Endothelial cell of umbilical vein (primary cell): Measurements from ENCODE around the gene DAD1. TPM values are rescaled to one million over a fixed set of nuclear protein-coding genes. Genes with fewer than 3 reads are reported as not detected.

Source experiments
- BruUV-seq: library from RNA; stranded (reverse); fragments of 400-500 nt; replicated peaks from 2 replicates; lab custom pipeline; 2021; lab: Mats Ljungman, UMichigan
- CTCF ChIA-PET: fragments of 300-600, 350-600 bp; sonication (Branson Sonifier 250); formaldehyde crosslinking; loops from one replicate; lab custom pipeline; 2021; ENCODE audit warnings: antibody characterized with exemption, inconsistent platforms; lab: Charles Lee
- POLR2A ChIA-PET: fragments of 300-600, 350-600 bp; sonication (Branson Sonifier 250); formaldehyde crosslinking; loops from one replicate; lab custom pipeline; 2021; ENCODE audit warnings: antibody characterized with exemption, inconsistent platforms; lab: Charles Lee
- DNase-seq: peaks from one replicate; pipeline ENCODE4 v3.0.0-alpha.2; 2011; ENCODE audit warnings: low read depth, low spot score
- FAIRE-seq: peaks from 2 replicates; lab custom pipeline; 2011; peaks lifted over from hg19 to GRCh38; lab: Jason Lieb, UNC
- H2AFZ ChIP-seq: 2 replicates; pipeline ENCODE4 v1.6.0; 2012; ENCODE audit warnings: low read depth, low read length, control low read depth, inconsistent platforms
- H3K27ac ChIP-seq: 2 replicates; pipeline ENCODE4 v1.5.1; 2011; ENCODE audit warnings: low read depth, mild to moderate bottlenecking, control low read depth, low read length, moderate library complexity; ENCODE audit not compliant: insufficient read depth
- H3K27me3 ChIP-seq, 2 experiments: 2 replicates each; pipeline versions ENCODE4 v1.6.0 to v1.6.1; 2011; ENCODE audit warnings: low read length in 2 of 2, mixed read lengths in 1 of 2; ENCODE audit not compliant: control insufficient read depth in 2 of 2, insufficient read depth in 2 of 2
- H3K36me3 ChIP-seq, 2 experiments: 2 replicates in 1 of 2; 3 replicates in 1 of 2; pipeline ENCODE4 v1.5.1; 2011; ENCODE audit warnings: low read length in 2 of 2, mild to moderate bottlenecking in 1 of 2, moderate library complexity in 1 of 2; ENCODE audit not compliant: control insufficient read depth in 2 of 2, insufficient read depth in 2 of 2; ENCODE audit errors: extremely low read depth in 1 of 2
- H3K4me1 ChIP-seq: 3 replicates; pipeline ENCODE4 v1.5.1; 2011; ENCODE audit warnings: mild to moderate bottlenecking, low read length; ENCODE audit not compliant: control insufficient read depth, insufficient read depth; ENCODE audit errors: extremely low read depth
- H3K4me2 ChIP-seq: 2 replicates; pipeline ENCODE4 v1.6.1; 2011; ENCODE audit warnings: low read length, control low read depth, mixed read lengths; ENCODE audit not compliant: insufficient read depth
- H3K4me3 ChIP-seq, 3 experiments: fragments of 200-600 bp in 1 of 3; sonication (generic), shearing (Covaris generic) in 1 of 3; replicated peaks in 1 of 3; 2 replicates each; pipeline ENCODE4 v1.5.1; 2011 to 2016; ENCODE audit warnings: control low read depth in 3 of 3, low read length in 3 of 3, mild to moderate bottlenecking in 2 of 3, inconsistent platforms in 1 of 3, low read depth in 1 of 3, moderate library complexity in 1 of 3; ENCODE audit not compliant: insufficient read depth in 1 of 3
- H3K79me2 ChIP-seq: 2 replicates; pipeline ENCODE4 v1.6.0; 2012; ENCODE audit warnings: low read length, inconsistent platforms; ENCODE audit not compliant: control insufficient read depth, insufficient read depth
- H3K9ac ChIP-seq: replicated peaks from 2 replicates; pipeline ENCODE3; 2011; ENCODE audit warnings: low read length, control low read depth; ENCODE audit not compliant: insufficient read depth; ENCODE audit errors: extremely low read depth
- H3K9me1 ChIP-seq: replicated peaks from 3 replicates; pipeline ENCODE4 v1.6.0; 2011; ENCODE audit warnings: mild to moderate bottlenecking, low read length; ENCODE audit not compliant: control insufficient read depth, insufficient read depth; ENCODE audit errors: extremely low read depth
- H3K9me3 ChIP-seq: replicated peaks from 2 replicates; pipeline ENCODE4 v1.5.1; 2012; ENCODE audit warnings: low read length, inconsistent platforms; ENCODE audit not compliant: control insufficient read depth, insufficient read depth
- H4K20me1 ChIP-seq: replicated peaks from 2 replicates; pipeline ENCODE3; 2011; ENCODE audit warnings: mild to moderate bottlenecking, low read length; ENCODE audit not compliant: control insufficient read depth, insufficient read depth; ENCODE audit errors: extremely low read depth
- EZH2 ChIP-seq: IDR thresholded peaks from 2 replicates; pipeline ENCODE4 v1.6.1; 2012; ENCODE audit warnings: borderline replicate concordance, low read depth, mild to moderate bottlenecking, moderate library complexity, low read length, inconsistent platforms; ENCODE audit not compliant: severe bottlenecking
- FOS ChIP-seq: IDR thresholded peaks from 2 replicates; pipeline ENCODE4 v1.6.1; 2011; ENCODE audit warnings: mild to moderate bottlenecking, low read length, moderate library complexity, borderline replicate concordance; ENCODE audit not compliant: insufficient read depth
- GATA2 ChIP-seq: IDR thresholded peaks from 2 replicates; pipeline ENCODE4 v1.7.0; 2011; ENCODE audit warnings: low read depth, mild to moderate bottlenecking, moderate library complexity, mixed read lengths, low read length; ENCODE audit not compliant: insufficient read length, insufficient read depth
- JUN ChIP-seq: IDR thresholded peaks from 2 replicates; pipeline ENCODE4 v1.6.1; 2011; ENCODE audit warnings: borderline replicate concordance, low read depth; ENCODE audit not compliant: insufficient read length, insufficient read depth
- MAX ChIP-seq: IDR thresholded peaks from 2 replicates; pipeline ENCODE4 v1.6.1; 2011; ENCODE audit not compliant: insufficient read depth, insufficient read length
- MYC ChIP-seq: IDR thresholded peaks from one replicate; pipeline ENCODE4 v1.6.1; 2011; ENCODE audit warnings: mild to moderate bottlenecking, low read depth, low read length
- POLR2A ChIP-seq: IDR thresholded peaks from 2 replicates; pipeline ENCODE4 v1.6.1; 2012; ENCODE audit warnings: low read depth, mild to moderate bottlenecking, control low read depth, low read length
- POLR2AphosphoS5 ChIP-seq: IDR thresholded peaks from 2 replicates; pipeline ENCODE4 v1.6.1; 2012; ENCODE audit warnings: low read depth, mild to moderate bottlenecking, control low read depth, low read length, moderate library complexity; ENCODE audit not compliant: insufficient read depth
- dilution Hi-C: fragments of 300-500 bp; cut with MboI; formaldehyde crosslinking; loops from one replicate; pipeline ENCODE4 v1.15.0; 2019; ENCODE audit warnings: low sequenced_read_pairs; ENCODE audit not compliant: extremely low pct_ligation_motif_present
- intact Hi-C: fragments of 100-400 bp; cut with micrococcal nuclease; formaldehyde crosslinking; loops from one replicate; pipeline ENCODE4 v1.10.0; 2022
- polyA plus RNA-seq, 4 experiments: library from polyadenylated mRNA; depleted of rRNA in 3 of 4; stranded (reverse) in 3 of 4; unstranded in 1 of 4; fragments of >200 nt; gene quantifications; 2 replicates each; pipeline versions ENCODE4 v1.2.1 to v1.2.3, GENCODE V29; 2011 to 2012; ENCODE audit warnings: missing spikeins in 1 of 4
- total RNA-seq: library from RNA; stranded (reverse); gene quantifications from 2 replicates; pipeline ENCODE4 v1.2.3, GENCODE V29; 2021
- TF ChIP-seq, protein P1 (sequence below), 2 donors: IDR thresholded peaks; 1 replicate in 1 of 2; 2 replicates in 1 of 2; pipeline ENCODE4 v1.5.1; 2011; ENCODE audit warnings: low read length in 2 of 2, mild to moderate bottlenecking in 2 of 2, moderate library complexity in 2 of 2, control low read depth in 1 of 2, inconsistent platforms in 1 of 2, low read depth in 1 of 2; ENCODE audit not compliant: insufficient read depth in 1 of 2; ENCODE audit errors: extremely low read depth in 1 of 2

DAD1 gene
- total and polyA plus RNA-seq, 2 donors (not counting 3 experiments of a cell fraction or from before 2014, with no cell fraction given), result 299 to 1,227 TPM

- ChIA-PET CTCF (interaction anchor here (1.0 to 2.0 kb wide), 4 partner anchors 9 to 15 kb away, joined by 3 to 9 read pairs (median 4); no protein-coding TSS in a partner anchor), POLR2A (no interaction called here)
Measured at GRCh38 chr14:22532345-22533056, 56.5 kb downstream of the DAD1 start.

GRCh38 chr14:22531451-22532344 lies 57.3 kb downstream of the DAD1 start:
- Histone ChIP-seq H3K9ac (no peak overlapping the region), H3K4me1 (peaks cover 19% of the 10 kb centered on the region)

More at GRCh38 chr14:22532345-22533056, 56.5 kb downstream of the DAD1 start:
- Histone ChIP-seq H3K27me3 (no peaks in the 10 kb centered on the region), H3K27ac (no peak overlapping the region), H4K20me1 (no peaks in the 10 kb centered on the region), H3K4me2 (peak overlapping the region; percentile 22), H3K9me1 (no peaks in the 10 kb centered on the region), H3K9ac (no peak overlapping the region), H3K79me2 (no peaks in the 10 kb centered on the region), H3K36me3 (no peaks in the 10 kb centered on the region), H3K9me3 (no peaks in the 10 kb centered on the region), H3K4me3 (no peak overlapping the region), H3K4me1 (peaks cover 26% of the 10 kb centered on the region), H2AFZ (peak overlapping the region; percentile 36)
- intact Hi-C loops, result no loop called here
- DNase-seq (no peak), FAIRE-seq (peak; percentile 37)
- BruUV-seq, result no TSS peak
- dilution Hi-C loops, result no loop called here
- TF ChIP-seq POLR2A, result no peak
- no peak for TF ChIP-seq EZH2

More at GRCh38 chr14:22531451-22532344, 57.3 kb downstream of the DAD1 start:
- H3K36me3 ChIP-seq, result no peaks in the 10 kb centered on the region
- CTCF ChIA-PET, result interaction anchor here (1.0 to 2.0 kb wide), 4 partner anchors 10 to 25 kb away, joined by 3 to 9 read pairs (median 4); no protein-coding TSS in a partner anchor
- H2AFZ ChIP-seq, result no peak overlapping the region
- H3K4me3 ChIP-seq, result no peak overlapping the region
- H3K9me1 ChIP-seq, result no peaks in the 10 kb centered on the region
- no peak overlapping the region for H3K4me2 ChIP-seq
- POLR2A ChIA-PET, result interaction anchor here (0.6 kb wide), 1 partner anchor 470 kb away, joined by 9 read pairs; no protein-coding TSS in a partner anchor
- no TSS peak for BruUV-seq
- dilution Hi-C loops (no loop called here), intact Hi-C loops (no loop called here)
- no peak for DNase-seq
- H3K27me3 ChIP-seq, result no peaks in the 10 kb centered on the region
- no peak for TF ChIP-seq POLR2A
- TF ChIP-seq, protein P1, sequence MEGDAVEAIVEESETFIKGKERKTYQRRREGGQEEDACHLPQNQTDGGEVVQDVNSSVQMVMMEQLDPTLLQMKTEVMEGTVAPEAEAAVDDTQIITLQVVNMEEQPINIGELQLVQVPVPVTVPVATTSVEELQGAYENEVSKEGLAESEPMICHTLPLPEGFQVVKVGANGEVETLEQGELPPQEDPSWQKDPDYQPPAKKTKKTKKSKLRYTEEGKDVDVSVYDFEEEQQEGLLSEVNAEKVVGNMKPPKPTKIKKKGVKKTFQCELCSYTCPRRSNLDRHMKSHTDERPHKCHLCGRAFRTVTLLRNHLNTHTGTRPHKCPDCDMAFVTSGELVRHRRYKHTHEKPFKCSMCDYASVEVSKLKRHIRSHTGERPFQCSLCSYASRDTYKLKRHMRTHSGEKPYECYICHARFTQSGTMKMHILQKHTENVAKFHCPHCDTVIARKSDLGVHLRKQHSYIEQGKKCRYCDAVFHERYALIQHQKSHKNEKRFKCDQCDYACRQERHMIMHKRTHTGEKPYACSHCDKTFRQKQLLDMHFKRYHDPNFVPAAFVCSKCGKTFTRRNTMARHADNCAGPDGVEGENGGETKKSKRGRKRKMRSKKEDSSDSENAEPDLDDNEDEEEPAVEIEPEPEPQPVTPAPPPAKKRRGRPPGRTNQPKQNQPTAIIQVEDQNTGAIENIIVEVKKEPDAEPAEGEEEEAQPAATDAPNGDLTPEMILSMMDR (IDR thresholded peaks at IDR 0.05; ENCODE audit: extremely low read depth in 1 of 2, insufficient read depth in 1 of 2, low read depth in 1 of 2, low read length in 2 of 2), result no peak
- no peak for TF ChIP-seq MYC
- TF ChIP-seq JUN, result no peak
- no peak for TF ChIP-seq GATA2
- no peak for TF ChIP-seq MAX
- no peak for TF ChIP-seq EZH2
- TF ChIP-seq FOS, result no peak
- no peak for TF ChIP-seq POLR2AphosphoS5
- H4K20me1 ChIP-seq, result no peaks in the 10 kb centered on the region
- no peak overlapping the region for H3K27ac ChIP-seq
- H3K79me2 ChIP-seq, result no peaks in the 10 kb centered on the region
- no peaks in the 10 kb centered on the region for H3K9me3 ChIP-seq
- FAIRE-seq, result no peak
